ENCODE measurements around the gene KCTD2. TPM values are rescaled to one million over a fixed set of nuclear protein-coding genes. Genes with fewer than 3 reads are reported as not detected.

The KCTD2 gene
- total RNA-seq, 1 experiment from 2014 or later: 34.9 TPM

- Histone ChIP-seq H3K27me3 (ENCODE audit: control insufficient read depth, insufficient read depth, low read length) (no peaks in the 10 kb centered on the region), H3K36me3 (replicated peaks; ENCODE audit: control insufficient read depth, insufficient read depth, low read length) (peaks cover 8% of the 10 kb centered on the region), H3K4me3 (ENCODE audit: insufficient read depth, low read depth, low read length) (no peak overlapping the region)
- DNase-seq: peak; percentile 32
Measured at GRCh38 chr17:75103601-75104554, 56.9 kb downstream of the KCTD2 start.

DNA sequence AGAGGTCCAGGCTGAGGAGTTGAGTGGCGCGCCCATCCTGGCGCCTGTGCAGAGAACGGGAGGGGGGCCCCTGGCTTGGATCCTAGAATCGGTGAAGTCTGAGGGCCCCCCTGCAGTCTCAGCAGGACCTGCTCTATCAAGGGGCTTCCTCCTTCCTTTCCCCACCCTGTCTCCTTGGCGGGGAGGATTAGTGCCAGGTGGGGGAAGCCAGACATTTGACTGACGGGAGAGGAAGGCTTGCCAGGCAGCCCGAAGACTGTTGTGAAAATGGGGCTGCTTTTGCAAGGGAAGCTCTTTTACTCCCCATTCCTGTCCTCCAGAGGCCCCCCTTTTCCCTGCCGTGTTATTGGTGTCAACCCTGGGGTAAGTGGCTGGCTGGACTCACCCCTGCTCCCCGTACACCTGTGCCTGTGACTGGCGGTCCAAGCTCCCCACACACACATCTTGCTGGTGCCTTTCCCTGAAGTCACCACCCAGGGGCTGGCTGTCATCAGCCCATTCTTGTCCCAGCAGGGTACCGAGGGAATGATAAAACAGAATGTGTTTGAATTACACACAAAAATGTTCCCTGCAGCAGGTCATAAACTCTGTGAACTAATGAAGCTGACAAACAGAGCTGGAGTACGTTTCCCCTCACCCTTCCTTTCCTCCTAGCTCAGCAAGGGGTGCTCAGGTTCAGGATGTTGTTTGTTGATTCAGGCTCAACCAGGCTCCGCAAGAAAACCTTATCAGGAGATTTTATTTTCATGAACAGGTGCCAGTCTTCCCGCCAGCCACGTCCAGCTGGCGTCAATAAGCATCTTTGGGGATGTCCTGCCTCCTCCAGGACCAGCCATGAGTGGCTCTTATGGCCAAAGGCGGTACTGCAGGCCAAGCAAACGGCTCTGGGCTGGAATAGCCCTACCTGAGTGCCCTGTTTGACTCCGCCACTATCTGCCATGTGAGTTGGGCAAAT, 58.4 kb downstream of the KCTD2 start:
- peak; percentile 91 for DNase-seq
- Histone ChIP-seq H3K27me3 (ENCODE audit: control insufficient read depth, insufficient read depth, low read length) (no peaks in the 10 kb centered on the region; the same call in 1 of the 2 replicates), H3K4me3 (ENCODE audit: insufficient read depth, low read depth, low read length) (no peak overlapping the region), H3K36me3 (replicated peaks; ENCODE audit: control insufficient read depth, insufficient read depth, low read length) (peaks cover 3% of the 10 kb centered on the region)

DNA sequence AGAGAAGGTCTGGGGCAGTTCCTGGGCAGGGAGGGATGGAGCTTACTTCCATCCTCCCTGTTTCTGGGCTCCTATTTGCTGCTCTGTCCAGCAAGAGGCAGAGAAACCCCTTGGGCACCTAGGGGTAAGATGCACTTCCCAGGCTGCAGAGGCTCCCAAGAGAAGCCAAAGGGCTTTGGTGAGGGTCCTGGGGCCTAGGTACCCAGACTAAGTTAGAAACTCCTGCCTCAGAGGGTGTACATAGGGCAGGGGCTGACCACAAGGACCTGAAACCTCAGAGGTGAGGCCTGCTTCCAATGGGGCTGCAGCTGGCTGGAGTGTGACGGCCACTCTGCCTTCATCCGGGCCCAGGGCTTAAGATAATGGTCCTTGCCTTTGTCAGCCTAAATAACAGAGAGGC, 61.2 kb downstream of the KCTD2 start:
- DNase-seq: no peak
- peaks cover 2% of the 10 kb centered on the region; the same call in 1 of the 2 replicates for H3K36me3 ChIP-seq (replicated peaks; ENCODE audit: control insufficient read depth, insufficient read depth, low read length)
- no peaks in the 10 kb centered on the region; the same call in 1 of the 2 replicates for H3K27me3 ChIP-seq (ENCODE audit: control insufficient read depth, insufficient read depth, low read length)
- no peak overlapping the region for H3K4me3 ChIP-seq (ENCODE audit: insufficient read depth, low read depth, low read length)

- Histone ChIP-seq H3K4me3 (ENCODE audit: insufficient read depth, low read depth, low read length) (peak overlapping the region; percentile 71), H3K36me3 (replicated peaks; ENCODE audit: control insufficient read depth, insufficient read depth, low read length) (peaks cover 2% of the 10 kb centered on the region; the same call in 1 of the 2 replicates), H3K27me3 (ENCODE audit: control insufficient read depth, insufficient read depth, low read length) (no peaks in the 10 kb centered on the region; the same call in 1 of the 2 replicates)
- DNase-seq: peak; percentile 86
Measured at GRCh38 chr17:75109046-75109406, 62.0 kb downstream of the KCTD2 start.

DNA sequence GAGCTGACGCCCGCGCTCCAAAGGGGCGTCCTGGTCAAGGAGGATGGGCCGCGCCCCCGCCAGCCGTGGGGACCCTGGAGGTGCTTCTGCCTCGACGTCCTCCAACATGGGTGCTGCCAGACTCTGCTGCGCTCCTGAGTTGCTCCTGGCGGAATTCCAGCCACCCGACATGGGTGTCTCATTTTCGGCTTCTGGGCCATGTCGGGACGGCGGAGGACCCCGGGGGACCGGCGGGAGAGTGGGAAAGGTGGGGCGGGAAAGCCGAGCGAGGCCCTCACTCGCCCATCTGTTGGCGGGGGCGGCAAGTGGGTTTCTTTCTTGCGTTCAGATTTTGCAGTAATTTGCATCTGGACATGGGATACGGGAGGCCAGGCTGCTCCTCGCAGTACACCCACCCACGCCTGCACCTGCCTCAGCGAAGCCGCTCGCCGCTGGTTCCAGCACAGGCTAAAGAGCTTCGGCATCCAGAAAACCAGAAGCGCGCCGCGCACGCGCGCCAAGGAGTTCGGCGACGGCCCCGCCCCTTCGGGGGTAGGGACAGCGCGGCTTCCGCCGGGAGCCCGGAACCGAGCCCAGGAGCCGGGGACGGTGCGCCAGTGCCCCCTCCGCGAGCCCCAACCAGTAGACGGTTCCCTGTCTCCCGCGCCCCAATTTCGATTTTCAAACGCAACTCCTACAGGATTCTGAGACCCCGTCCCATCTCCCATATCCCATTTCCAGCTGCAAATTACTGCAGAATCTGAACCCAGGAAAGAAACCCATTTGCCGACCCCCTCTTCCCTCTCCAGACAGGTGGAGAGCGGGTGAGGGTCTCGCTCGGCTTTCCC, 62.6 kb downstream of the KCTD2 start, which contains the start of gene ARMC7:
Gene ARMC7 (plus strand): TSS at position 563 of the 827 bp plus-strand sequence. CDS start 320 bp downstream, outside the sequence.
- H3K36me3 ChIP-seq (replicated peaks; ENCODE audit: control insufficient read depth, insufficient read depth, low read length): 0 out of 2 replicates have a peak, but pooled peaks cover 1% of the 10 kb centered on the region
- DNase-seq: peak; percentile 99
- H3K27me3 ChIP-seq (ENCODE audit: control insufficient read depth, insufficient read depth, low read length): no peaks in the 10 kb centered on the region; the same call in 1 of the 2 replicates
- H3K4me3 ChIP-seq (ENCODE audit: insufficient read depth, low read depth, low read length): peak within 1 kb of the TSS; percentile 71

DNA sequence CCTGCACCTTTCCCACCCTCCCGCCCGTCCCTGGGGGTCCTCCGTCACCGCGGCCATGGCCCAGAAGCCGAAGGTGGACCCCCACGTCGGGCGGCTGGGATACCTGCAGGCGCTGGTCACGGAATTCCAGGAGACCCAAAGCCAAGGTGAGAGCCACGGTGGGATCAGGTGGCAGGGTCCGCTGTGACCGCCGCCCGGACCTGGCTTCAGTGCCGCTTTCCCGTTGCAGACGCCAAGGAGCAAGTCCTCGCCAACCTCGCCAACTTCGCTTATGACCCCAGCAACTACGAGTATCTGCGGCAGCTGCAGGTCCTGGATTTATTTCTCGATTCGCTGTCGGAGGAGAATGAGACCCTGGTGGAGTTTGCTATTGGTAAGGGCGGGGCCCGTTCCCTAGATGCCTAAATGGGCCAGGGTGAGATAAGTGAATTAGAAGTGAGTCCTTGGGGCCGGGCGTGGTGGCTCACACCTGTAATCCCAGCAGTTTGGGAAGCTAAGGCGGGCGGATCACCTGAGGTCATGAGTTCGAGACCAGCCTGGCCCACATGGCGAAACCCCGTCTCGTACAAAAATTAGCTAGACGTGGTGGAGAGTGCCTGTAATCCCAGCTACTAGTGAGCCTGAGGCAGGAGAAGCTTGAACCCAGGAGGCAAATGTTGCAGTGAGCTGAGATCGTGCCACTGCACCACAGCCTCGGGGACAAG, 63.4 kb downstream of the KCTD2 start:
- peak; percentile 85 for DNase-seq
- Histone ChIP-seq H3K36me3 (replicated peaks; ENCODE audit: control insufficient read depth, insufficient read depth, low read length) (peaks cover 1% of the 10 kb centered on the region; the same call in 1 of the 2 replicates), H3K4me3 (ENCODE audit: insufficient read depth, low read depth, low read length) (peak overlapping the region; percentile 71), H3K27me3 (ENCODE audit: control insufficient read depth, insufficient read depth, low read length) (no peaks in the 10 kb centered on the region; the same call in 1 of the 2 replicates)

GRCh38 chr17:75111777-75112335, 64.8 kb downstream of the KCTD2 start:
- H3K27me3 ChIP-seq (ENCODE audit: control insufficient read depth, insufficient read depth, low read length): no peaks in the 10 kb centered on the region; the same call in 1 of the 2 replicates
- DNase-seq: no peak
- H3K36me3 ChIP-seq (replicated peaks; ENCODE audit: control insufficient read depth, insufficient read depth, low read length): peaks cover 1% of the 10 kb centered on the region; the same call in 1 of the 2 replicates
- H3K4me3 ChIP-seq (ENCODE audit: insufficient read depth, low read depth, low read length): no peak overlapping the region

DNA sequence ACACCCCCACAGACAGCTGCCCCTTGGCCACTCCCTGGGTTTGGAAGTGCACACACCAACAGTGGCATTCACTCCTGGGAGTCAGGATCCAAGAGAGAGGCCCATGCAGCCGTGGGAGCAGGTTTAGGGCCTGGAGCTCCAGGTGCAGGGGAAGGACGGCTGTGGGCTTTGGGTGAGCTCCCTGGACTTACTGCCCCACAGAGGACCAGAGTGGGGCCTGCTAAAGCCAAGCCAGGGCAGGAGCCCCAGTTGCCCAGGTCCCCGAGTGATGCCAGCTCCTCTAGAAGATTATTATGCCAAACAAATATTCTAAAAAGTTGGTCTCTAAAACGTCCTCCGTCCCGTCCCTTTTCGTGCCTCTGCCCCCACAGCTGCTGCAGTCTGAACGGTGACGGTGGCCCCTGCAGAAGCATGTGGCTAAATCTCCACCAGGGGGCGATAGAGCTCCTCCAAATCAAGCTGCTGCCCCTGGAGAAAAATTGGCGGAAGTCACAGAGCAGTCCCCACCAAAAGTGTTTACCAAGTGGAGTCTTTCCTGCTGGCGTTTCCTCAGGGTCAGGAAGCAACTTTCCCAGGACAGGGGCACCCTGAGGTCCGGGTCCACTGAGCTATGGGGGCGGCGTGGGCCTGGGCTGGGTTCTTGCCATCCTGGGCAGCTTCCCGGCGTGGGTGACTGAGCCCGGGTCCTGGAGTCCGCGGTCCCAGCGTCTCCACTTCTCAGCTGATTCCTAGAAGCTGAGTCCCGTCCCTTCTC, 67.0 kb downstream of the KCTD2 start:
- H3K36me3 ChIP-seq (replicated peaks; ENCODE audit: control insufficient read depth, insufficient read depth, low read length): peaks cover 1% of the 10 kb centered on the region; the same call in 1 of the 2 replicates
- DNase-seq: peak; percentile 94
- no peaks in the 10 kb centered on the region; the same call in 1 of the 2 replicates for H3K27me3 ChIP-seq (ENCODE audit: control insufficient read depth, insufficient read depth, low read length)
- no peak overlapping the region for H3K4me3 ChIP-seq (ENCODE audit: insufficient read depth, low read depth, low read length)

DNA sequence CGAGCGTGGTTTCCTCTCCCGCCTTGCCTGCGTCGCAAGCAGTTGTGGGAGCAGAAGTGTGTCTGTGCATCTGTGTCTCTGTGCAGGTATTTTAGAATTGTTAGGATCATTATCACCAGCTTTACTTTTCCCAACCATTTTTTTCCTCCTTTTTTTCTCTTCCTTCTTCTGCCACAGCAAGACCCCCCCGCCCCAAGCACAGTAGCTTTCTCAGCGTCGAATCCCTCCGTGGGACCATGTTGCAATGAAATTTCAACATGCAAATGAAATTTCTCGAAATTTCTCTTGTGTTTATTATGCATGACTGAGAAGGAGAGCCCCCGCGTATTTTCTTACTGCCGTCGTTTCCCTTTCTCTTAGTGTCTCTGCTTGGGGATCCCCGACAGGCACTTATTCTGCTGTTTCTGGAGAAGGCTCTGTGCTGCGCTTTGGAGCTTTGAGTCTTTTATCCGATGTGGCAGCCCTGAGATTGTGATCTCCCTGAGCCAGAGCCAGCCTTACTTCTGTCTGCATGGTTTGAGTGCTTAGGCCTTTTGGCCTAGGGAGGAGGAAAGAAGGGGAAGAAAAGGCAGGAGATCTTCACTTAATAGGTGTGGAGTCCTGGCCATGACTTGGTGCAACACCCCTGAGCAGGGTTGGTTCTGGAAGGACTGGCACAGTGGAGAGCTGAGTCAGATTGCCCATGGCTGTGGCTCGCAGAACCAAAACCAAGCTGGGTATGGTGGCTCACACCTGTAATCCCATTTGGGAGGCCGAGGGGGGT, 67.7 kb downstream of the KCTD2 start:
- no peak for DNase-seq
- H3K4me3 ChIP-seq (ENCODE audit: insufficient read depth, low read depth, low read length): no peak overlapping the region
- no peaks in the 10 kb centered on the region for H3K27me3 ChIP-seq (ENCODE audit: control insufficient read depth, insufficient read depth, low read length)
- peaks cover 1% of the 10 kb centered on the region; the same call in 1 of the 2 replicates for H3K36me3 ChIP-seq (replicated peaks; ENCODE audit: control insufficient read depth, insufficient read depth, low read length)

Data from H7 (cell line).